Stimulated activated CD4-positive, alpha-beta T cell treated with anti-CD3 and anti-CD28 coated beads, Interleukin-15, amount 100 ng/mL, for 1 hour (primary cell): ENCODE data around the gene TBC1D14.

ENCODE experiments used
- DNase-seq, 2 donors: peaks; one replicate each; pipeline ENCODE4 v3.0.0-alpha.2; 2020; ENCODE audit warnings: low read depth in 1 of 2, low spot score in 1 of 2

The TBC1D14 gene

GRCh38 chr4:7017446-7018048 is 107.9 kb downstream of the TBC1D14 start:
- no peak for DNase-seq

GRCh38 chr4:7018281-7018680 is 108.7 kb downstream of the TBC1D14 start:
- no peak for DNase-seq

- DNase-seq, result no peak
Measured at GRCh38 chr4:7019367-7019766, 109.7 kb downstream of the TBC1D14 start.

GRCh38 chr4:7020290-7020689 is 110.7 kb downstream of the TBC1D14 start:
- DNase-seq, result no peak

GRCh38 chr4:7020856-7021255 is 111.2 kb downstream of the TBC1D14 start:
- DNase-seq, result no peak

GRCh38 chr4:7021355-7021754 is 111.7 kb downstream of the TBC1D14 start:
- DNase-seq, result no peak

- DNase-seq, result no peak
Measured at GRCh38 chr4:7021930-7022664, 112.5 kb downstream of the TBC1D14 start.

GRCh38 chr4:7023486-7023885 is 113.9 kb downstream of the TBC1D14 start:
- DNase-seq, result no peak

- DNase-seq, result no peak
Measured at GRCh38 chr4:7023901-7024300, 114.3 kb downstream of the TBC1D14 start.

GRCh38 chr4:7024336-7024890 is 114.8 kb downstream of the TBC1D14 start:
- no peak for DNase-seq

- no peak for DNase-seq
Measured at GRCh38 chr4:7025040-7025602, 115.5 kb downstream of the TBC1D14 start.

- no peak for DNase-seq
Measured at GRCh38 chr4:7026107-7026506, 116.5 kb downstream of the TBC1D14 start.

- DNase-seq, result no peak
Measured at GRCh38 chr4:7027284-7027683, 117.7 kb downstream of the TBC1D14 start.

GRCh38 chr4:7027913-7028312 is 118.3 kb downstream of the TBC1D14 start:
- no peak for DNase-seq

GRCh38 chr4:7029212-7029611 is 119.6 kb downstream of the TBC1D14 start:
- DNase-seq, result no peak

GRCh38 chr4:7029921-7030320 is 120.3 kb downstream of the TBC1D14 start:
- no peak for DNase-seq

- DNase-seq, result no peak
Measured at GRCh38 chr4:7030856-7031255, 121.2 kb downstream of the TBC1D14 start.

GRCh38 chr4:7031558-7032449 is 122.2 kb downstream of the TBC1D14 start:
- no peak for DNase-seq

GRCh38 chr4:7032596-7032995 is 123.0 kb downstream of the TBC1D14 start:
- DNase-seq, result no peak

GRCh38 chr4:7034262-7035081 is 124.8 kb downstream of the TBC1D14 start:
- DNase-seq, result no peak
